ENCODE results near the gene OCEL1.

- TF ChIP-seq CTCF (conservative IDR thresholded peaks at IDR 0.05; ENCODE audit: low read length) (no peak), EZH2phosphoT487 (IDR thresholded peaks at IDR 0.05; ENCODE audit: borderline replicate concordance, low read depth, low read length) (no peak)
Measured at GRCh38 chr19:17248011-17248776, 22.2 kb downstream of the OCEL1 start.

All from OCI-LY7 (cell line).